ENCODE data around the gene EPC2. TPM values are rescaled to one million over a fixed set of nuclear protein-coding genes. Genes with fewer than 3 reads are reported as not detected.

The EPC2 gene
- polyA plus RNA-seq, 3 donors, result 1.4 to 19.2 (median 2.0) TPM

DNA sequence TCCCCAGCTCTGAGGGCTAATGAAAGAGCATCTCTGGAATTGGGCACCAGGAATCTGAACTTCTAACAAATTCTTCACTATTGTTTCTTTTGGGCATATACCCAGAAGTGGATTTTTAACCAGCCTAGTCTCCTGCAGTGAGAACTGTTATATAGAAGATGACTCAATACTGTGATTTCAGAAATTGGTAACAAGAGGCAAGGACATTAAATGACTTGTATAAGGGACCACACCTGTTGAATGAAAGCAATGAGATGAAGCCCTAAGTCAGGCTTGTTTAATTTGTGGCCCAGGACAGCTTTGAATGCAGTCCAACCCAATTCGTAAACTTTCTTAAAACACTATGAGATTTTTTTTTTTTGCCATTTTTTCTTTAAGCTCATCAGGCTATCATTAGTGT, 57.9 kb downstream of the EPC2 start:
- H3K9ac ChIP-seq (ENCODE audit: insufficient read depth, low read length, poor library complexity, severe bottlenecking), result no peak overlapping the region
- no peak overlapping the region for H2AFZ ChIP-seq (ENCODE audit: insufficient read depth, low read depth, low read length, poor library complexity, severe bottlenecking)
- H3K79me2 ChIP-seq (ENCODE audit: insufficient read depth, low read length), result peaks cover 63% of the 10 kb centered on the region
- H3K4me1 Mint-ChIP-seq, result no peaks in the 10 kb centered on the region
- H3K9me3 Mint-ChIP-seq, result peaks cover 30 to 45% (median 34%) of the 10 kb centered on the region in 7 donors
- no CpG with 5 or more reads among the region's 1 CpG for WGBS (ENCODE audit: insufficient coverage)
- H3K27me3 Mint-ChIP-seq (ENCODE audit: low read depth in 3 of 3), result no peaks in the 10 kb centered on the region
- no peak overlapping the region for H3K4me3 Mint-ChIP-seq
- TF ChIP-seq, protein P1, sequence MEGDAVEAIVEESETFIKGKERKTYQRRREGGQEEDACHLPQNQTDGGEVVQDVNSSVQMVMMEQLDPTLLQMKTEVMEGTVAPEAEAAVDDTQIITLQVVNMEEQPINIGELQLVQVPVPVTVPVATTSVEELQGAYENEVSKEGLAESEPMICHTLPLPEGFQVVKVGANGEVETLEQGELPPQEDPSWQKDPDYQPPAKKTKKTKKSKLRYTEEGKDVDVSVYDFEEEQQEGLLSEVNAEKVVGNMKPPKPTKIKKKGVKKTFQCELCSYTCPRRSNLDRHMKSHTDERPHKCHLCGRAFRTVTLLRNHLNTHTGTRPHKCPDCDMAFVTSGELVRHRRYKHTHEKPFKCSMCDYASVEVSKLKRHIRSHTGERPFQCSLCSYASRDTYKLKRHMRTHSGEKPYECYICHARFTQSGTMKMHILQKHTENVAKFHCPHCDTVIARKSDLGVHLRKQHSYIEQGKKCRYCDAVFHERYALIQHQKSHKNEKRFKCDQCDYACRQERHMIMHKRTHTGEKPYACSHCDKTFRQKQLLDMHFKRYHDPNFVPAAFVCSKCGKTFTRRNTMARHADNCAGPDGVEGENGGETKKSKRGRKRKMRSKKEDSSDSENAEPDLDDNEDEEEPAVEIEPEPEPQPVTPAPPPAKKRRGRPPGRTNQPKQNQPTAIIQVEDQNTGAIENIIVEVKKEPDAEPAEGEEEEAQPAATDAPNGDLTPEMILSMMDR (IDR thresholded peaks at IDR 0.05), result no peak
- no peak for DNase-seq
- peaks cover 44 to 73% of the 10 kb centered on the region in 2 donors for H3K36me3 Mint-ChIP-seq
- intact Hi-C loops (cut with micrococcal nuclease), result no loop called here
- H3K36me3 ChIP-seq (replicated peaks in 1 of 2; ENCODE audit: control insufficient read depth in 1 of 2, insufficient read depth in 2 of 2, low read length in 2 of 2), result peaks cover 11 to 45% of the 10 kb centered on the region in 2 donors
- H3K4me1 ChIP-seq (ENCODE audit: control insufficient read depth in 1 of 2, insufficient read depth in 2 of 2, low read length in 2 of 2), result no peaks in the 10 kb centered on the region
- no peaks in the 10 kb centered on the region for H3K27me3 ChIP-seq (ENCODE audit: control insufficient read depth in 2 of 2, insufficient read depth in 2 of 2, low read length in 2 of 2)
- H3K4me2 ChIP-seq (replicated peaks; ENCODE audit: extremely low read depth, low read length, poor library complexity, severe bottlenecking), result no peak overlapping the region
- no peak overlapping the region for H3K27ac Mint-ChIP-seq
- H3K4me3 ChIP-seq (replicated peaks in 1 of 3; ENCODE audit: low read depth in 2 of 3, low read length in 3 of 3), result no peak overlapping the region
- H4K20me1 ChIP-seq (ENCODE audit: insufficient read depth, low read length), result peaks cover 37% of the 10 kb centered on the region
- H3K27ac ChIP-seq (ENCODE audit: low read depth in 1 of 2, low read length in 2 of 2), result no peak overlapping the region
- H3K9me3 ChIP-seq (replicated peaks in 1 of 2; ENCODE audit: control insufficient read depth in 1 of 2, insufficient read depth in 1 of 2, low read length in 2 of 2), result peaks cover 8 to 37% of the 10 kb centered on the region in 2 donors

GRCh38 chr2:148704247-148704646, 59.7 kb downstream of the EPC2 start:
- no peak overlapping the region for H3K27ac ChIP-seq (ENCODE audit: low read depth in 1 of 2, low read length in 2 of 2)
- DNase-seq, result no peak
- H3K9me3 Mint-ChIP-seq, result peaks cover 26 to 43% (median 36%) of the 10 kb centered on the region in 7 donors
- no peak overlapping the region for H3K4me3 ChIP-seq (replicated peaks in 1 of 3; ENCODE audit: low read depth in 2 of 3, low read length in 3 of 3)
- H3K4me2 ChIP-seq (replicated peaks; ENCODE audit: extremely low read depth, low read length, poor library complexity, severe bottlenecking), result no peak overlapping the region
- H3K27ac Mint-ChIP-seq, result peak overlapping the region in 2 of 7 donors; percentile 20 to 36
- H3K4me3 Mint-ChIP-seq, result no peak overlapping the region
- H3K9me3 ChIP-seq (replicated peaks in 1 of 2; ENCODE audit: control insufficient read depth in 1 of 2, insufficient read depth in 1 of 2, low read length in 2 of 2), result peaks cover 8 to 37% of the 10 kb centered on the region in 2 donors
- peaks cover 42 to 61% of the 10 kb centered on the region in 2 donors for H3K36me3 Mint-ChIP-seq
- H3K27me3 Mint-ChIP-seq (ENCODE audit: low read depth in 3 of 3), result no peaks in the 10 kb centered on the region
- no peak overlapping the region for H2AFZ ChIP-seq (ENCODE audit: insufficient read depth, low read depth, low read length, poor library complexity, severe bottlenecking)
- peaks cover 11 to 43% of the 10 kb centered on the region in 2 donors for H3K36me3 ChIP-seq (replicated peaks in 1 of 2; ENCODE audit: control insufficient read depth in 1 of 2, insufficient read depth in 2 of 2, low read length in 2 of 2)
- H4K20me1 ChIP-seq (ENCODE audit: insufficient read depth, low read length), result peaks cover 30% of the 10 kb centered on the region
- H3K79me2 ChIP-seq (ENCODE audit: insufficient read depth, low read length), result peaks cover 52% of the 10 kb centered on the region
- H3K27me3 ChIP-seq (ENCODE audit: control insufficient read depth in 2 of 2, insufficient read depth in 2 of 2, low read length in 2 of 2), result no peaks in the 10 kb centered on the region
- intact Hi-C loops (cut with micrococcal nuclease), result no loop called here
- H3K4me1 Mint-ChIP-seq, result no peaks in the 10 kb centered on the region
- no peak overlapping the region for H3K9ac ChIP-seq (ENCODE audit: insufficient read depth, low read length, poor library complexity, severe bottlenecking)
- TF ChIP-seq, protein P1 (IDR thresholded peaks at IDR 0.05), result no peak
- no peaks in the 10 kb centered on the region for H3K4me1 ChIP-seq (ENCODE audit: control insufficient read depth in 1 of 2, insufficient read depth in 2 of 2, low read length in 2 of 2)
